IMR-90 (cell line): ENCODE results near the gene CYTH4. TPM values are rescaled to one million over a fixed set of nuclear protein-coding genes. Genes with fewer than 3 reads are reported as not detected.

Experiments used
- ATAC-seq: fragments of 200-7000 bp; cut with Tn5 transposase; 2 replicates; pipeline ENCODE4 v1.9.1; 2020; ENCODE audit warnings: low read depth, mild to moderate bottlenecking, moderate library complexity
- BruUV-seq: library from RNA; stranded (reverse); fragments of 400-500 nt; replicated peaks from 2 replicates; lab custom pipeline; 2021; lab: Mats Ljungman, UMichigan
- CTCF ChIA-PET: fragments of 300-600 bp; formaldehyde crosslinking; extraction: SDS; loops from one replicate; lab custom pipeline; 2021; ENCODE audit warnings: antibody characterized with exemption; lab: Yijun Ruan, JAX
- POLR2A ChIA-PET: fragments of 300-600 bp; sonication (Branson Sonifier 250); formaldehyde crosslinking; loops from one replicate; lab custom pipeline; 2022; ENCODE audit warnings: antibody characterized with exemption; ENCODE audit not compliant: unreplicated experiment; lab: Charles Lee
- DNase-seq: peaks from one replicate; pipeline ENCODE4 v3.0.0; 2013
- H2AFZ ChIP-seq: replicated peaks from 2 replicates; pipeline ENCODE3; 2013; ENCODE audit warnings: low read length, mild to moderate bottlenecking; ENCODE audit not compliant: poor library complexity
- H2AK5ac ChIP-seq: 2 replicates; pipeline ENCODE4 v1.6.1; 2013; ENCODE audit warnings: low read depth, low read length, inconsistent platforms
- H2AK9ac ChIP-seq: replicated peaks from 2 replicates; pipeline ENCODE3; 2013; ENCODE audit warnings: mild to moderate bottlenecking, low read depth, low read length, moderate library complexity; ENCODE audit not compliant: poor library complexity
- H2BK120ac ChIP-seq: 2 replicates; pipeline ENCODE4 v1.6.1; 2013; ENCODE audit warnings: low read depth, low read length, inconsistent platforms
- H2BK15ac ChIP-seq: 3 replicates; pipeline ENCODE4 v1.6.1; 2013; ENCODE audit warnings: low read depth, low read length, inconsistent platforms
- H2BK20ac ChIP-seq: 2 replicates; pipeline ENCODE4 v1.6.1; 2013; ENCODE audit warnings: low read depth, mild to moderate bottlenecking, inconsistent platforms, low read length, moderate library complexity
- H2BK5ac ChIP-seq: 2 replicates; pipeline ENCODE4 v1.6.1; 2013; ENCODE audit warnings: mild to moderate bottlenecking, low read depth, low read length, inconsistent platforms; ENCODE audit not compliant: poor library complexity, severe bottlenecking
- H3K14ac ChIP-seq: replicated peaks from 2 replicates; pipeline ENCODE4 v1.6.1; 2013; ENCODE audit warnings: low read depth, low read length, inconsistent platforms
- H3K18ac ChIP-seq: 2 replicates; pipeline ENCODE4 v1.6.1; 2013; ENCODE audit warnings: low read depth, low read length, control low read depth
- H3K23ac ChIP-seq: 2 replicates; pipeline ENCODE4 v1.6.1; 2013; ENCODE audit warnings: low read depth, low read length, inconsistent platforms
- H3K27ac ChIP-seq: 2 replicates; pipeline ENCODE4 v1.5.1; 2013; ENCODE audit warnings: mild to moderate bottlenecking, control low read depth, low read length; ENCODE audit not compliant: insufficient read depth
- H3K27me3 ChIP-seq: 2 replicates; pipeline ENCODE4 v1.6.1; 2013; ENCODE audit warnings: low read length; ENCODE audit not compliant: control insufficient read depth, insufficient read depth
- H3K36me3 ChIP-seq: 2 replicates; pipeline ENCODE4 v1.6.1; 2013; ENCODE audit warnings: low read length, mixed read lengths; ENCODE audit not compliant: control insufficient read depth, insufficient read depth
- H3K4ac ChIP-seq: 2 replicates; pipeline ENCODE4 v1.6.1; 2013; ENCODE audit warnings: low read depth, low read length, inconsistent platforms
- H3K4me1 ChIP-seq: 2 replicates; pipeline ENCODE4 v1.6.1; 2013; ENCODE audit warnings: low read length, mixed read lengths; ENCODE audit not compliant: control insufficient read depth, insufficient read depth
- H3K4me2 ChIP-seq: 2 replicates; pipeline ENCODE4 v1.6.1; 2013; ENCODE audit warnings: low read depth, mild to moderate bottlenecking, control low read depth, low read length, moderate library complexity
- H3K4me3 ChIP-seq: 2 replicates; pipeline ENCODE4 v1.5.1; 2013; ENCODE audit warnings: low read depth, mild to moderate bottlenecking, control low read depth, low read length, moderate library complexity; ENCODE audit not compliant: insufficient read depth
- H3K56ac ChIP-seq: 2 replicates; pipeline ENCODE4 v1.6.1; 2013; ENCODE audit warnings: low read length, inconsistent platforms; ENCODE audit not compliant: insufficient read depth; ENCODE audit errors: extremely low read depth
- H3K79me1 ChIP-seq, 2 experiments: 2 replicates each; pipeline ENCODE4 v1.6.1; 2013; ENCODE audit warnings: low read length in 2 of 2, inconsistent platforms in 1 of 2, low read depth in 1 of 2
- H3K9ac ChIP-seq: 2 replicates; pipeline ENCODE4 v1.6.1; 2013; ENCODE audit warnings: low read depth, low read length, control low read depth
- H3K9me1 ChIP-seq: 2 replicates; pipeline ENCODE4 v1.6.1; 2013; ENCODE audit warnings: low read length, inconsistent platforms; ENCODE audit not compliant: insufficient read depth
- H3K9me3 ChIP-seq: 2 replicates; pipeline ENCODE4 v1.6.1; 2013; ENCODE audit warnings: low read length; ENCODE audit not compliant: control insufficient read depth, insufficient read depth
- H4K20me1 ChIP-seq: 2 replicates; pipeline ENCODE4 v1.6.1; 2013; ENCODE audit warnings: low read length, inconsistent platforms; ENCODE audit not compliant: insufficient read depth
- H4K5ac ChIP-seq: 2 replicates; pipeline ENCODE4 v1.6.1; 2013; ENCODE audit warnings: mild to moderate bottlenecking, low read depth, low read length, control low read depth
- H4K8ac ChIP-seq, 2 experiments: 2 replicates each; pipeline ENCODE4 v1.6.1; 2013; ENCODE audit warnings: low read depth in 2 of 2, low read length in 2 of 2, control low read depth in 1 of 2, inconsistent platforms in 1 of 2
- H4K91ac ChIP-seq: 2 replicates; pipeline ENCODE4 v1.6.1; 2013; ENCODE audit warnings: low read depth, low read length, inconsistent platforms; ENCODE audit not compliant: insufficient read depth
- CEBPB ChIP-seq: IDR thresholded peaks from 2 replicates; pipeline ENCODE4 v1.6.1; 2012; ENCODE audit warnings: low read depth, low read length, improper control_type of control experiment
- POLR2A ChIP-seq: IDR thresholded peaks from 2 replicates; pipeline ENCODE4 v1.6.1; 2012; ENCODE audit warnings: mild to moderate bottlenecking, low read depth, low read length
- WGBS, 2 experiments: methylation state at CpG; one replicate each; pipeline versions ENCODE4 v1.1.5 to v1.1.7; 2013; ENCODE audit warnings: missing lambda C conversion rate in 2 of 2; ENCODE audit not compliant: insufficient read length in 1 of 2; ENCODE audit errors: extremely low coverage in 2 of 2; 5-methylcytosine and 5-hydroxymethylcytosine counted together
- dilution Hi-C: fragments of 300-500 bp; cut with HindIII; formaldehyde crosslinking; loops from one replicate; pipeline ENCODE4 v1.14.3; 2018; ENCODE audit warnings: low sequenced_read_pairs; ENCODE audit not compliant: unreplicated experiment
- in situ Hi-C: fragments of 300-500 bp; cut with MboI; formaldehyde crosslinking; loops from 3 replicates; pipeline ENCODE4 v1.14.3; 2019; ENCODE audit warnings: low sequenced_read_pairs, inconsistent platforms, mixed read lengths
- intact Hi-C: fragments of 100-400 bp; cut with micrococcal nuclease; formaldehyde crosslinking; loops from 2 replicates; pipeline ENCODE4 v1.10.0; 2022
- polyA plus RNA-seq, 3 experiments: library from polyadenylated mRNA; depleted of rRNA; stranded (reverse); fragments of >200 nt; gene quantifications; 2 replicates each; pipeline ENCODE4 v1.2.3, GENCODE V29; 2012; ENCODE audit warnings: low replicate concordance in 1 of 3
- total RNA-seq: library from RNA; depleted of rRNA; stranded (reverse); fragments of >200 nt; gene quantifications from 2 replicates; pipeline ENCODE4 v1.2.3, GENCODE V29; 2012

The CYTH4 gene
- total and polyA plus RNA-seq, 2 of the 4 experiments (the other 2 are of a cell fraction): 0.36 to 0.55 TPM

GRCh38 chr22:37354261-37354660 is 72.0 kb downstream of the CYTH4 start:
- no peak overlapping the region for H3K4me2 ChIP-seq
- no peak overlapping the region for H2AK5ac ChIP-seq
- no peaks in the 10 kb centered on the region for H3K79me1 ChIP-seq
- no TSS peak for BruUV-seq
- H4K8ac ChIP-seq: no peak overlapping the region
- H2AFZ ChIP-seq: no peak overlapping the region
- no peaks in the 10 kb centered on the region for H3K4me1 ChIP-seq
- no peak for ATAC-seq
- H3K9ac ChIP-seq: no peak overlapping the region
- CTCF ChIA-PET: no interaction called here
- intact Hi-C loops: no loop called here
- TF ChIP-seq POLR2A (no peak), CEBPB (no peak)
- no peak overlapping the region for H3K23ac ChIP-seq
- H3K18ac ChIP-seq: no peak overlapping the region
- in situ Hi-C loops: no loop called here
- H2BK20ac ChIP-seq: no peak overlapping the region
- H3K14ac ChIP-seq: no peak overlapping the region
- H4K20me1 ChIP-seq: no peaks in the 10 kb centered on the region
- no peak overlapping the region for H4K5ac ChIP-seq
- H3K4me3 ChIP-seq: no peak overlapping the region
- H3K4ac ChIP-seq: no peak overlapping the region
- no peak for DNase-seq
- POLR2A ChIA-PET: no interaction called here
- H2BK120ac ChIP-seq: no peak overlapping the region
- no peak overlapping the region for H2AK9ac ChIP-seq
- H3K27me3 ChIP-seq: peaks cover 13% of the 10 kb centered on the region
- dilution Hi-C loops: no loop called here
- no peak overlapping the region for H4K91ac ChIP-seq
- no peak overlapping the region for H3K56ac ChIP-seq
- H3K9me1 ChIP-seq: no peaks in the 10 kb centered on the region
- no peaks in the 10 kb centered on the region for H3K36me3 ChIP-seq
- H3K27ac ChIP-seq: no peak overlapping the region
- H3K9me3 ChIP-seq: no peaks in the 10 kb centered on the region
- WGBS, 2 experiments: no CpG with 5 or more reads among the region's 4 CpGs
- no peak overlapping the region for H2BK15ac ChIP-seq
- no peak overlapping the region for H2BK5ac ChIP-seq
